ENCODE data around the gene SHC2.

The SHC2 gene

DNA sequence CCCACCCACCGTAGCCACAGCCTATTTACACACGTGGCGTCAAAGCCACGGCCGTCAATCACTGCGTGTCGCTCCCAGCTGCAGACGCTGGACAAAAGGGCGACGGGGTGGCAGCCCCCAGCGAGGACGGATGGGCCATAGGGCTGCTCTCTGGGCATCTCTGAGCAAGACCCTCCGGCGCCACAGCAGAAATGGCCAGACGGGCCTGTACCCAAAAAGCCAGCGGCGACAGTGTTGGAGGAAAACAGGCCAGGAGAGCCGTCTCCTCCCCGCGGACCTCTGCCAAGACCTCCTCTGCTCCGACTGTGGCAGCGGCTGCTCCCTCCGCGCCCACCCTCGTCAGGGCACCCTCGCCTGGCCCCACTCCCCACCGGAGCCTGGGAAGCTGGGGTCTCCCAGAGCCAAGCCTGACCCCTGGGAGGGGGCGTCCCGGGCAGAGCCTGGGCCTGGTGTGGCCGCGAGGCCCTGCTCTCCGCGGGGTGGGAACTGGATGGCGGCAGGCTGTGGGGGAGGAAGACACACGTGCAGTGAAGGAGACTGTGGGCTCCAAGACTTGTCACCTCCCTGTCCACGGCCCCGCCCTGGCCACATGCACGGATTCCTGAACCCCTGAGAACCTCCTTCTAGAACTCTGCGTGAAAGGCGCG is 54.6 kb downstream of the SHC2 start:
- Histone ChIP-seq H3K4me3 (ENCODE audit: low read length, poor library complexity, severe bottlenecking) (no peak overlapping the region), H3K9ac (ENCODE audit: low read depth, low read length, poor library complexity, severe bottlenecking) (no peak overlapping the region), H3K36me3 (ENCODE audit: insufficient read depth, low read length) (no peaks in the 10 kb centered on the region), H3K4me2 (ENCODE audit: low read depth, low read length, poor library complexity, severe bottlenecking) (no peak overlapping the region), H4K20me1 (ENCODE audit: insufficient read depth, low read length, poor library complexity, severe bottlenecking) (no peaks in the 10 kb centered on the region), H2AFZ (ENCODE audit: low read length) (no peak overlapping the region), H3K9me2 (replicated peaks; ENCODE audit: low read depth, low read length) (no peaks in the 10 kb centered on the region), H3K79me2 (ENCODE audit: insufficient read depth, low read length) (no peaks in the 10 kb centered on the region), H3F3A (ENCODE audit: low read depth) (no peaks in the 10 kb centered on the region), H3K27me3 (ENCODE audit: insufficient read depth, low read length, poor library complexity, severe bottlenecking) (no peaks in the 10 kb centered on the region), H3K9me3 (ENCODE audit: insufficient read depth, low read depth, low read length) (no peaks in the 10 kb centered on the region; the same call in 1 of the 2 replicates), H3K4me1 (ENCODE audit: insufficient read depth, low read length, poor library complexity, severe bottlenecking) (peaks cover 8% of the 10 kb centered on the region)
- no peak for TF ChIP-seq CTCF (conservative IDR thresholded peaks at IDR 0.05; ENCODE audit: low read length)
- no peak for TF ChIP-seq EZH2phosphoT487 (IDR thresholded peaks at IDR 0.05; ENCODE audit: borderline replicate concordance)

- H3K79me2 ChIP-seq (ENCODE audit: insufficient read depth, low read length) = no peaks in the 10 kb centered on the region
- TF ChIP-seq CTCF (conservative IDR thresholded peaks at IDR 0.05; ENCODE audit: low read length) = no peak
- TF ChIP-seq EZH2phosphoT487 (IDR thresholded peaks at IDR 0.05; ENCODE audit: borderline replicate concordance) = no peak
- no peak overlapping the region for H3K4me3 ChIP-seq (ENCODE audit: low read length, poor library complexity, severe bottlenecking)
- H2AFZ ChIP-seq (ENCODE audit: low read length) = no peak overlapping the region
- H3K27me3 ChIP-seq (ENCODE audit: insufficient read depth, low read length, poor library complexity, severe bottlenecking) = no peaks in the 10 kb centered on the region
- H3K9ac ChIP-seq (ENCODE audit: low read depth, low read length, poor library complexity, severe bottlenecking) = no peak overlapping the region
- H3K36me3 ChIP-seq (ENCODE audit: insufficient read depth, low read length) = no peaks in the 10 kb centered on the region
- peaks cover 8% of the 10 kb centered on the region for H3K4me1 ChIP-seq (ENCODE audit: insufficient read depth, low read length, poor library complexity, severe bottlenecking)
- no peaks in the 10 kb centered on the region for H3K9me3 ChIP-seq (ENCODE audit: insufficient read depth, low read depth, low read length)
- H4K20me1 ChIP-seq (ENCODE audit: insufficient read depth, low read length, poor library complexity, severe bottlenecking) = no peaks in the 10 kb centered on the region
- no peaks in the 10 kb centered on the region for H3K9me2 ChIP-seq (replicated peaks; ENCODE audit: low read depth, low read length)
- no peak overlapping the region for H3K4me2 ChIP-seq (ENCODE audit: low read depth, low read length, poor library complexity, severe bottlenecking)
- no peaks in the 10 kb centered on the region for H3F3A ChIP-seq (ENCODE audit: low read depth)
These were observed 55.5 kb downstream of the SHC2 start for GRCh38 chr19:405121-405965.

DNA sequence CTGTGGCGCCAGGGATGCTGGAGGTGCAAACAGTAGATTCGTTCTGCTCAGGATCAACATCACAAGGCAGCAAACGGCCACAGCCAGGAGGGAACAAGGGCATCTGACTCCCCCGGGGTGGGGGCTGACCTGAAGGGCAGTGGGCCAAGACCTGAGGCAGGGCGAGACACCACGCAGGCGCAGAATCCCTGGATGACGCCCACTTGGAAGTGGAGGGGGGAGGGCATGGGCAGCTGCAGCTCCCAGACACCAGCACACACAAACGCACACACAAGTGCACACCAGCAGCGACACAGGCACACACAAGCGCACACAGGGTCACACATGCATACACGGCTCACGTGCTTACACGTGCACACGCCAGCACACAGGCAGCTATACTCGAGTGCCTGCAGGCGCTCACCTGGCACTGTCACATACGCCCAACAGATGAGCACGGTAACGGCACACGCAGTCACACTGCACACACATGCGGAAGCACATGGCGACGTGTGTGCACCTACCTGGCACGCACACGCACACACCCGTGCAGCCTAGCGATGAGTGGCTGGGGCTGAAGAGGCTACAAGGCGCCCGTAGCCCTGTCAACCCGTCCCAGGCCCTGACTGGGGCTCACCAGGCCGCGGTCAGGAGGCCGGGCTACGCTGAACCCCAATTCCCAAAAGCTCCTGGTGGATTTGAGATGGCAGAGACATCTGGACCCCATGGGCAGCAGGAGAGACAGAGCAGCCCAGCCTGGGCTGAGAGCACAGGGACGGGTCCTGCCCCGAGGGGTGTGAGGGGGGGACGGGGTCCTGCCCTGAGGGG is 57.4 kb downstream of the SHC2 start:
- no peak overlapping the region for H3K9ac ChIP-seq (ENCODE audit: low read depth, low read length, poor library complexity, severe bottlenecking)
- peaks cover 4% of the 10 kb centered on the region; the same call in 1 of the 2 replicates for H3K9me3 ChIP-seq (ENCODE audit: insufficient read depth, low read depth, low read length)
- no peak overlapping the region for H3K4me2 ChIP-seq (ENCODE audit: low read depth, low read length, poor library complexity, severe bottlenecking)
- H3K4me1 ChIP-seq (ENCODE audit: insufficient read depth, low read length, poor library complexity, severe bottlenecking) = no peaks in the 10 kb centered on the region
- H3K36me3 ChIP-seq (ENCODE audit: insufficient read depth, low read length) = no peaks in the 10 kb centered on the region
- no peaks in the 10 kb centered on the region for H4K20me1 ChIP-seq (ENCODE audit: insufficient read depth, low read length, poor library complexity, severe bottlenecking)
- no peak overlapping the region for H3K4me3 ChIP-seq (ENCODE audit: low read length, poor library complexity, severe bottlenecking)
- H3K79me2 ChIP-seq (ENCODE audit: insufficient read depth, low read length) = no peaks in the 10 kb centered on the region
- H3K9me2 ChIP-seq (replicated peaks; ENCODE audit: low read depth, low read length) = no peaks in the 10 kb centered on the region
- no peak overlapping the region for H2AFZ ChIP-seq (ENCODE audit: low read length)
- H3F3A ChIP-seq (ENCODE audit: low read depth) = no peaks in the 10 kb centered on the region
- no peak for TF ChIP-seq CTCF (conservative IDR thresholded peaks at IDR 0.05; ENCODE audit: low read length)
- TF ChIP-seq EZH2phosphoT487 (IDR thresholded peaks at IDR 0.05; ENCODE audit: borderline replicate concordance) = no peak
- no peaks in the 10 kb centered on the region for H3K27me3 ChIP-seq (ENCODE audit: insufficient read depth, low read length, poor library complexity, severe bottlenecking)

Data from Loucy (cell line).